Measurements from ENCODE around the gene TCF19. TPM values are rescaled to one million over a fixed set of nuclear protein-coding genes. Genes with fewer than 3 reads are reported as not detected.

TCF19 gene
- total and polyA plus RNA-seq, 2 donors (not counting 1 experiment from before 2014, with no cell fraction given) = 10.0 to 10.4 TPM

DNA sequence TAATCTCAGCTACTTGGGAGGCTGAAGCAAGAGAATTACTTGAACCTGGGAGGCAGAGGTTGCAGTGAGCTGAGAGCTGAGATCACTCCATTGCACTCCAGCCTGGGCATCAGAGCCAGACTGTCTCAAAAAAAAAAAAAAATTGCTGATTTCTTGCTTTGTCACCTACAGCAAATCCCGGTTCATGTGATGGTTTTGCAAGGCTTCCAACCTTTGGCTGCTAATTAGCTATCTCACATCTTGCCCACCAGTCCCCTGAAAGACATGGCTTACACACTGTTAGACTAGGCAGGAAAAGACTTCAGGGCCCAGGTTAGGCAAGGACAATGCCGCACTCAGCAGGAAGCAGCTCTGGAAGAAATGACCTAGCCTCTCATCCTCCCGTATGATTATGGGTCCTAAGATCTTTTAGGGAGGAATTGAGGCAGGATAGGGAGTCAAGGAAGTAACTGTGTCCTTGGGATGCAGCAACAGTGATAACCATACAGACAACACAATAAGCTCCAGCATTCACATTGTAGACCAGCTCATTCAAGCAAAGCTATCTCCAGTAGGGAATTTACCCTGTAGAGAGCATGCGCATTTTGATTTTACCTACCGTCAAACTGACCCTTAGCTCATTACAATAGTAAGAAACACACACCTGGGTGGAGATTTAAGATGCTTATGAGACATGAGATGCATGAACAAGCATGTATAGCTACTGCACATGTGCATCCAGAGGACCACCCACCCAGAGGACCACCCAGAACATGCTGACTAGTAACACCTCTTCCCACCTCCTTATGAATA, 52.5 kb downstream of the TCF19 start:
- H3K9me3 Mint-ChIP-seq (ENCODE audit: insufficient read depth) = no peaks in the 10 kb centered on the region
- H3K36me3 ChIP-seq (replicated peaks in 1 of 2; ENCODE audit: control extremely low read depth in 1 of 2, control insufficient read depth in 1 of 2, extremely low read depth in 1 of 2, insufficient read depth in 2 of 2, low read length in 1 of 2) = no peaks in the 10 kb centered on the region
- H3K9ac ChIP-seq (ENCODE audit: low read length) = no peak overlapping the region
- no peaks in the 10 kb centered on the region for H4K20me1 ChIP-seq (ENCODE audit: control insufficient read depth, insufficient read depth, low read length, poor library complexity, severe bottlenecking)
- CTCF ChIA-PET = interaction anchor here (1.3 to 1.6 kb wide), 2 partner anchors 19 to 155 kb away, joined by 4 to 5 read pairs; no protein-coding TSS in a partner anchor
- no peak overlapping the region for H2AFZ ChIP-seq (ENCODE audit: insufficient read depth, low read depth, low read length, poor library complexity, severe bottlenecking)
- peaks cover 0 to 6% (median 2%) of the 10 kb centered on the region in 3 donors for H3K9me3 ChIP-seq (ENCODE audit: control extremely low read depth in 1 of 3, control insufficient read depth in 2 of 3, insufficient read depth in 1 of 3, low read length in 2 of 3)
- 88% methylated on average over 3 of the region's 5 CpGs for WGBS (ENCODE audit: insufficient coverage)
- H3K4me1 Mint-ChIP-seq = peaks cover 2% of the 10 kb centered on the region
- H3K27me3 ChIP-seq (replicated peaks in 1 of 4; ENCODE audit: control extremely low read depth in 1 of 4, control insufficient read depth in 3 of 4, insufficient read depth in 4 of 4, low read length in 3 of 4) = no peaks in the 10 kb centered on the region
- POLR2A ChIA-PET = interaction anchor here (0.7 to 0.8 kb wide), 2 partner anchors 8 to 596 kb away, joined by 4 read pairs; partner anchors contain the start of gene LSM2
- no peak overlapping the region for H3K4me3 ChIP-seq (ENCODE audit: control extremely low read depth in 1 of 5, extremely low read depth in 1 of 5, insufficient read depth in 1 of 5, low read depth in 2 of 5, low read length in 4 of 5)
- peaks cover 4 to 7% of the 10 kb centered on the region in 2 donors for H3K4me1 ChIP-seq (ENCODE audit: control insufficient read depth in 2 of 2, insufficient read depth in 2 of 2, low read length in 2 of 2)
- H3K4me2 ChIP-seq (replicated peaks; ENCODE audit: low read depth, low read length, poor library complexity, severe bottlenecking) = no peak overlapping the region
- intact Hi-C loops (cut with micrococcal nuclease) = no loop called here
- H3K27ac Mint-ChIP-seq = no peak overlapping the region
- H3K4me3 Mint-ChIP-seq = no peak overlapping the region
- H3K27ac ChIP-seq (ENCODE audit: low read length in 2 of 2) = no peak overlapping the region
- H3K79me2 ChIP-seq (ENCODE audit: control insufficient read depth, insufficient read depth, low read length) = no peaks in the 10 kb centered on the region
- TF ChIP-seq CTCF (IDR thresholded peaks at IDR 0.05) (no peak), EZH2 (IDR thresholded peaks at IDR 0.05; ENCODE audit: borderline replicate concordance, insufficient read depth, low read depth, low read length, poor library complexity, severe bottlenecking) (no peak)
- DNase-seq (no peak), ATAC-seq (ENCODE audit: low read depth) (no peak)
- H3K27me3 Mint-ChIP-seq = no peaks in the 10 kb centered on the region

Small RNA genes within 50 kb of the gene (small RNA-seq; reads per million reads assigned to genes)
- not detected for gene POLR2LP1 (ENCODE audit: insufficient read length, low read depth, low replicate concordance)

Other genes with a start within 250 kb of the TCF19 start
- 41.0 and 41.6 TPM in 2 replicates for gene VARS2, start 244.4 kb upstream of the TCF19 start, total RNA-seq
- 27.1 and 34.5 TPM in 2 replicates for gene VARS2, start 244.4 kb upstream of the TCF19 start, polyA plus RNA-seq
- gene SFTA2, start 226.4 kb upstream of the TCF19 start, total RNA-seq = not detected in 2 replicates
- not detected in 2 replicates for gene SFTA2, start 226.4 kb upstream of the TCF19 start, polyA plus RNA-seq
- not detected in 2 replicates for gene MUCL3, start 217.6 kb upstream of the TCF19 start, total RNA-seq
- not detected in 2 replicates for gene MUCL3, start 217.6 kb upstream of the TCF19 start, polyA plus RNA-seq
- not detected in 2 replicates for gene MUC21, start 174.9 kb upstream of the TCF19 start, total RNA-seq
- gene MUC21, start 174.9 kb upstream of the TCF19 start, polyA plus RNA-seq = not detected in 2 replicates
- not detected in 2 replicates for gene MUC22, start 148.1 kb upstream of the TCF19 start, total RNA-seq
- gene MUC22, start 148.1 kb upstream of the TCF19 start, polyA plus RNA-seq = not detected in 2 replicates
- not detected in 2 replicates for gene C6orf15, start 46.0 kb upstream of the TCF19 start, total RNA-seq
- gene C6orf15, start 46.0 kb upstream of the TCF19 start, polyA plus RNA-seq = not detected in 2 replicates
- gene PSORS1C1, start 43.8 kb upstream of the TCF19 start, total RNA-seq = not detected in 2 replicates
- gene PSORS1C1, start 43.8 kb upstream of the TCF19 start, polyA plus RNA-seq = not detected in 2 replicates
- gene CDSN, start 38.1 kb upstream of the TCF19 start, total RNA-seq = not detected in 2 replicates
- not detected in 2 replicates for gene CDSN, start 38.1 kb upstream of the TCF19 start, polyA plus RNA-seq
- gene PSORS1C2, start 19.5 kb upstream of the TCF19 start, total RNA-seq = not detected in 2 replicates
- gene PSORS1C2, start 19.5 kb upstream of the TCF19 start, polyA plus RNA-seq = not detected in 2 replicates
- 34.7 and 36.2 TPM in 2 replicates for gene CCHCR1, start 787 bp upstream of the TCF19 start, total RNA-seq
- 17.0 and 19.1 TPM in 2 replicates for gene CCHCR1, start 787 bp upstream of the TCF19 start, polyA plus RNA-seq
- gene POU5F1, start 12.1 kb downstream of the TCF19 start, total RNA-seq = 0.76 and 0.83 TPM in 2 replicates
- gene POU5F1, start 12.1 kb downstream of the TCF19 start, polyA plus RNA-seq = 0.26 and 0.88 TPM in 2 replicates
- gene HLA-C, start 113.5 kb downstream of the TCF19 start, total RNA-seq = 972 and 998 TPM in 2 replicates
- 1,983 and 2,212 TPM in 2 replicates for gene HLA-C, start 113.5 kb downstream of the TCF19 start, polyA plus RNA-seq
- 3,910 and 4,028 TPM in 2 replicates for gene HLA-B, start 198.6 kb downstream of the TCF19 start, total RNA-seq
- 4,233 and 7,345 TPM in 2 replicates for gene HLA-B, start 198.6 kb downstream of the TCF19 start, polyA plus RNA-seq
- 13.9 and 17.1 TPM in 2 replicates for gene MICA, start 245.0 kb downstream of the TCF19 start, total RNA-seq
- gene MICA, start 245.0 kb downstream of the TCF19 start, polyA plus RNA-seq = 19.8 and 28.5 TPM in 2 replicates